Measurements from ENCODE around the gene PANX2.
A peak's percentile ranks its signal among the peaks of the same experiment; 100 is the strongest.

PANX2 gene

DNA sequence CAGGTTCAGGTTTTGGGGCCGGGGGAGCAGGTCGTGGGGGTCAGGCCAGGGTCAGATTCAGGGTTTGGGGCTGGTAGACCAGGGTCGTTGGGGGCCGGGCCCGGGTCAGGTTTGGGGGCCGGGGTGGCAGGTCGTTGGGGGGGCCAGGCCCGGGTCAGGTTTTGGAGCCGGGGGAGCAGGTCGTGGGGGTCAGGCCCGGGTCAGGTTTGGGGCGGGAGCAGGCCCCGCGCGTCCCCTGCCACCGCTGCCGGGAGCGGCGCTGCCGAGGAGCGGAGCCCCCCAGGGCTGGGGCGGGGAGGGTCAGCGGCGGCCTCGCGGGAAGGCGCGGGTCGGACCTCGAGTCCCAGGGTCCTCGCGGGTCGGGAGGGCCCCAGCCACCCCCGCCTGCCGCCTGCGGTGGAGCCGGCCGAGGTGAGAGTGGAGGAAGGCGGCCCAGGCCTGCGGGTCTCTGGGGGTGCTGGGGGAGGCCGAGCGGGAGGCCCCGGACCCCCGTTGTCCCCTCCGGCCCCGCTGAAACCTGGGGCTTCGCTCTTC lies 15.7 kb downstream of the PANX2 start:
- peaks cover 6% of the 10 kb centered on the region for H3K36me3 ChIP-seq
- peaks cover 73 to 75% of the 10 kb centered on the region in 2 experiments for H3K4me1 ChIP-seq (ENCODE audit: control insufficient read depth in 1 of 2, insufficient read depth in 1 of 2, low read depth in 1 of 2, low read length in 1 of 2)
- peak overlapping the region; percentile 99 for H3K27ac ChIP-seq
- no peak for TF ChIP-seq CTCF (IDR thresholded peaks at IDR 0.05)
- H3K9me3 ChIP-seq, result no peaks in the 10 kb centered on the region
- peak overlapping the region; percentile 67 to 69 for H3K4me3 ChIP-seq (ENCODE audit: low read depth in 1 of 2, low read length in 1 of 2)
- H3K27me3 ChIP-seq, result no peaks in the 10 kb centered on the region

DNA sequence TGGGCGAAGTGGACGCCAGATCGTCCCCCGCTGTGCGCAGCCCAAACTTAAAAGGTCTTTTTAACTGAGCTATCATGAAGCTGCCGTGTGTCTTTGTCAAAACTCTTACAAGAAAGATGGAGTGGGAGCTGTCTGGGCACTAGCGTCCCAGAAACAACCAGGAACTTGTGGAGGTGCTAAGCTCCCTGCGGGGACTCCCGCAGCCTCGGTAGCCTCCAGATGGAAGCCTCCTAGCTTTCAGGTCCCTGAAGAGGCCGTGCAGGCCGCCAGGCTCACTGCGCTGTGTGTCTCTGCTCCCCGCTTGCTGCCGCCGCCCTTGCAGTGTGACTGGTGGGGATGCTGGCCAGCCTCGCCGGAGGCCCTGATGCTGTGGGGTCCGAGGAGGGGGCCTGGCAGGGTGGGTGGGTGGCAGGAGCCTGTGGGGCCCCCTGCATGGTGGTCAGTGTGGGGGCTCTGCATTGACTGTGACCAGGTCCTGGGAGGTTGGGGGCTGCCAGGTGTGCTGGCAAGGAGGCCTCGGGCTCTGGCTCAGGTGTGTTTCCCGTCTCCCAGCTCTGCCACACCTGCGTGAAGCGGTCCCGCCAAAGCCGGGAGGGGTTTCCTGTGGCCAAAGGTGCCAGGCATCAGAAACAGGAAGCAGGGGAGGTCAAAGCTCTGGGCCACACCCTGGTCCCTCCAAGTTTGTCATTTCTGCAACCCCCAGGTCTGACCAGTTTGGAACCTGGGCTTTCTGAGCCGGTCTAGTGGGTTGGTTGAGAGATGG lies 16.4 kb downstream of the PANX2 start:
- no peak for TF ChIP-seq CTCF (IDR thresholded peaks at IDR 0.05)
- Histone ChIP-seq H3K9me3 (no peaks in the 10 kb centered on the region), H3K4me1 (ENCODE audit: control insufficient read depth in 1 of 2, insufficient read depth in 1 of 2, low read depth in 1 of 2, low read length in 1 of 2) (peaks cover 80 to 82% of the 10 kb centered on the region in 2 experiments), H3K4me3 (ENCODE audit: low read depth in 1 of 2, low read length in 1 of 2) (peak overlapping the region; percentile 67 to 69), H3K27ac (peak overlapping the region; percentile 99), H3K27me3 (no peaks in the 10 kb centered on the region), H3K36me3 (peaks cover 3% of the 10 kb centered on the region)

DNA sequence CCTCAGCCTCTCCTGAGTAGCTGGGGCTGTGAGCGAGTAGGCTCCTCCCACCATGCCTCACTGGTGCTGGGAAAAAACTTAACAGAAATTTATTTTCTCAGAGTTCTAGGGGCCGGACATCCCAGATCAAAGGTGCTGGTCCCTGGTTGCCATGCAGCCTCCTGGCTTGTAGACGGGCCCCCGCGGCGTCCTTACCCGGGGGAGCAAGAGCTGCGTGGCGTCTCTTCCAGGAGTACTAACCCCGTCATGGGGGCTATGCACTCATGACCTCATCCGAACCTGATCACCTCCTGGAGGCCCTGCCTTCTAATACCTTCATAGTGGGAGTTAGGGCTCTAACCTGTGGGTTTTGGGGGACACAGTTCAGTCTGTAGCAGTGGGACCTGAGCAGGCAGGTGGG lies 17.8 kb downstream of the PANX2 start:
- H3K4me1 ChIP-seq (ENCODE audit: control insufficient read depth in 1 of 2, insufficient read depth in 1 of 2, low read depth in 1 of 2, low read length in 1 of 2), result peaks cover 92 to 93% of the 10 kb centered on the region in 2 experiments
- no peak overlapping the region for H3K4me3 ChIP-seq (ENCODE audit: low read depth in 1 of 2, low read length in 1 of 2)
- H3K36me3 ChIP-seq, result no peaks in the 10 kb centered on the region
- H3K27me3 ChIP-seq, result no peaks in the 10 kb centered on the region
- peak overlapping the region; percentile 99 for H3K27ac ChIP-seq
- no peaks in the 10 kb centered on the region for H3K9me3 ChIP-seq
- TF ChIP-seq CTCF (IDR thresholded peaks at IDR 0.05), result no peak

DNA sequence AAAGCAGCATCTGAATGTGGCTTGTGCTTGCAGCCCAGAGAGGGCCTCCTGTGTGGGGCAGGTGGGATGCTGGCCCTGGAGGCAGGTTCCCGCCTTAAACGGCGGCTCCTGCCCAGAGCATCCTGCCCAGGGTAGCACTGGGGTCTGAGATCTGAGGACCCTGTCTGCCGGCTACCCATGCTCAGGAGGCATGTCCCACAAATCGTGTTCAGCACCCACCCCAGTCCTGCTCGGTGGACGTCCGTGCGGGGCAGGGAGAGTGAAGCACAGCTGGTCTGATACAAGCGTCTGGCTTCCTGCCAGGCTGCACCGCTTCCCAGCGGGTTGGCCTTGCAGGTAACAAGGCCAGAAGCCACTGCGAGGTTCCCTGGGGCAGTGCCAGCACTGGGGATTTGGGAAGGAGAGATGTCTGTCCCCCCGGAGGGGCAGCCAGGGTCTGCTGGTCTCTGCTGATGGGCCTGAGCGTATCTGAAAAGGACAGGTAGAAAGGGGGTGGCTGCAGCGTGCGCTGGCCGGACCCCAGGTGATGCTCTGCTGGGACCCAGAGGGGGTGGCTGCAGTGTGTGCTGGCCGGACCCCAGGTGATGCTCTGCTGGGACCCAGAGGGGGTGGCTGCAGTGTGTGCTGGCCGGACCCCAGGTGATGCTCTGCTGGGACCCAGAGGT lies 18.8 kb downstream of the PANX2 start:
- H3K27me3 ChIP-seq, result no peaks in the 10 kb centered on the region
- TF ChIP-seq CTCF (IDR thresholded peaks at IDR 0.05), result no peak
- H3K36me3 ChIP-seq, result peaks cover 9% of the 10 kb centered on the region
- peak overlapping the region; percentile 99 for H3K27ac ChIP-seq
- H3K9me3 ChIP-seq, result no peaks in the 10 kb centered on the region
- H3K4me1 ChIP-seq (ENCODE audit: control insufficient read depth in 1 of 2, insufficient read depth in 1 of 2, low read depth in 1 of 2, low read length in 1 of 2), result peaks cover 85 to 87% of the 10 kb centered on the region in 2 experiments
- H3K4me3 ChIP-seq (ENCODE audit: low read depth in 1 of 2, low read length in 1 of 2), result peak overlapping the region; percentile 78 to 83

- H3K4me1 ChIP-seq (ENCODE audit: control insufficient read depth in 1 of 2, insufficient read depth in 1 of 2, low read depth in 1 of 2, low read length in 1 of 2), result peaks cover 80 to 82% of the 10 kb centered on the region in 2 experiments
- TF ChIP-seq CTCF (IDR thresholded peaks at IDR 0.05), result no peak
- H3K27ac ChIP-seq, result peak overlapping the region; percentile 99
- no peaks in the 10 kb centered on the region for H3K9me3 ChIP-seq
- H3K4me3 ChIP-seq (ENCODE audit: low read depth in 1 of 2, low read length in 1 of 2), result peak overlapping the region; percentile 78 to 83
- no peaks in the 10 kb centered on the region for H3K27me3 ChIP-seq
- peaks cover 14% of the 10 kb centered on the region for H3K36me3 ChIP-seq
Measured at GRCh38 chr22:50189849-50190181, 19.3 kb downstream of the PANX2 start.
